ENCODE measurements around the gene ECSIT.
"Not testable (repeated sequence)": the region's sequence is repeated elsewhere in the genome, so short reads cannot be mapped to it uniquely, and the experiment has no call there.

The ECSIT gene

DNA sequence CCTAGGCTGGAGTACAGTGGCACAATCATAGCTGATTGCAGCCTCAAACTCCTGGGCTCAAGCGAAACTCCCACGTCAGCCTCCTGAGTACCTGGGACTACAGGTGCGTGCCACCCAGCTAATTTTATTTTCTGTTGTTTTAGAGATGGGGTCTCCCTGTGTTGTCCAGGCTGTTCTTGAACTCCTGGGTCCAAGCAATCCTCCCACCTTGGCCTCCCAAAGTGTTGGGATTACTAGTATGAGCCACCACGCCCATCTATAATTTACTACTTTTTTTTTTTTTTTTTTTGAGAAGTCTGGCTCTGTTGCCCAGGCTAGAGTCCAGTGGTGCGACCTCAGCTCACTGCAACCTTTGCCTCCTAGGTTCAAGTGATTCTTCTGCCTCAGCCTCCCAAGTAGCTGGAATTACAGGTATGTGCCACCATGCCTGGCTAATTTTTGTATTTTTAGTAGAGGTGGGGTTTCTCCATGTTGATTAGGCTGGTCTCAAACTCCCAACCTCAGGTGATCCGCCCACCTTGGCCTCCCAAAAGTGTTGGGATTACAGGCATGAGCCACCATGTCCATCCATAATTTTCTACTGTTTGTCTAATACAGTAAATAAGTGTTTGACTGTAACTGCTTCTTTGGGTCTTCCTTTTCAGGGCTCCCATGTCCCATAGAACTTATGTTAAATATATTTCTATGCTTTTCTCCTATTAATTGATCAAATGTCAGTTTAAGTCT is 35.3 kb upstream of the ECSIT start:
- H3K27me3 ChIP-seq (replicated peaks; ENCODE audit: control insufficient read depth, insufficient read depth, low read length, poor library complexity, severe bottlenecking); H3K9me3 ChIP-seq (ENCODE audit: control insufficient read depth, low read length); H3K36me3 ChIP-seq (ENCODE audit: control insufficient read depth, insufficient read depth, low read length); H3K27ac ChIP-seq (ENCODE audit: insufficient read depth, low read length, poor library complexity, severe bottlenecking); H3K4me3 ChIP-seq (ENCODE audit: insufficient read depth, low read depth, low read length, poor library complexity, severe bottlenecking); DNase-seq; H3K4me1 ChIP-seq (ENCODE audit: control insufficient read depth, insufficient read depth, low read length, poor library complexity, severe bottlenecking): not testable (repeated sequence)

GRCh38 chr19:11563532-11563931 is 34.6 kb upstream of the ECSIT start:
- H3K27me3 ChIP-seq (replicated peaks; ENCODE audit: control insufficient read depth, insufficient read depth, low read length, poor library complexity, severe bottlenecking): no peaks in the 10 kb centered on the region
- H3K27ac ChIP-seq (ENCODE audit: insufficient read depth, low read length, poor library complexity, severe bottlenecking): no peak overlapping the region
- H3K4me3 ChIP-seq (ENCODE audit: insufficient read depth, low read depth, low read length, poor library complexity, severe bottlenecking): no peak overlapping the region
- no peaks in the 10 kb centered on the region for H3K9me3 ChIP-seq (ENCODE audit: control insufficient read depth, low read length)
- DNase-seq: no peak
- no peaks in the 10 kb centered on the region for H3K36me3 ChIP-seq (ENCODE audit: control insufficient read depth, insufficient read depth, low read length)
- H3K4me1 ChIP-seq (ENCODE audit: control insufficient read depth, insufficient read depth, low read length, poor library complexity, severe bottlenecking): peaks cover 6% of the 10 kb centered on the region

DNA sequence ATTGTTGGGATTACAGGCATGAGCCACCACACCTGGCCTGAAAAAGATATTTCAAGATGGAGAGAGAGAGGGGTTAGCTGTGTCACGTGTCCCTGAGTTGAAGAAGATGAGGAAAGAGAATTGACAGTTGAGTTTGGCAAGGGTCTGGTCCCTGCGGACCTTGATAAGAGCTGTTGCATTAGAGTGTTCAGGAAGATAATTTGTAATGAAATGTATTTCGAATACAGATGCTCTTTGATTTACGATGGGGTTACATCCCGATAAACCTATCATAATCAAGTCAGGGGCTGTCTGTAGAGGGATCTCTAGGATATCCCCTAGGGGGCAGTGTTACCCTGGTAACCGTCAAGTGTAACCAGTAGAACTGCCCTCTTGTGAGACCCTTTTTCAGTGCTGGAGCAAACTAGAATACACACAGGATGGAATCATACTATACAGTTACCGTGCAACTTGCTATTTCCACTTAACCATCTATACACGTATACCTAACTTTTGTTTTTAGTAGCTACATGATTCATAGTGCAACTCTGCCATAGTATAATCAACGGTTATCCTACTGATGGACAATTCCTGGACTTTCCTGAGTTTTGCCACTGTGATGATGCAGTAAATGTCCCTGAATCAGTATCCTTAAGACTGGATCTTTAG is 31.6 kb upstream of the ECSIT start:
- Histone ChIP-seq H3K4me1 (ENCODE audit: control insufficient read depth, insufficient read depth, low read length, poor library complexity, severe bottlenecking) (peaks cover 15% of the 10 kb centered on the region), H3K27ac (ENCODE audit: insufficient read depth, low read length, poor library complexity, severe bottlenecking) (no peak overlapping the region), H3K36me3 (ENCODE audit: control insufficient read depth, insufficient read depth, low read length) (peaks cover 2% of the 10 kb centered on the region), H3K27me3 (replicated peaks; ENCODE audit: control insufficient read depth, insufficient read depth, low read length, poor library complexity, severe bottlenecking) (no peaks in the 10 kb centered on the region), H3K9me3 (ENCODE audit: control insufficient read depth, low read length) (no peaks in the 10 kb centered on the region), H3K4me3 (ENCODE audit: insufficient read depth, low read depth, low read length, poor library complexity, severe bottlenecking) (no peak overlapping the region)
- peak in 2 of 3 donors; percentile 11 to 34 for DNase-seq

- peak; percentile 92 to 96 (median 92) for DNase-seq
- Histone ChIP-seq H3K4me1 (ENCODE audit: control insufficient read depth, insufficient read depth, low read length, poor library complexity, severe bottlenecking) (peaks cover 15% of the 10 kb centered on the region), H3K4me3 (ENCODE audit: insufficient read depth, low read depth, low read length, poor library complexity, severe bottlenecking) (peak within 1 kb of the TSS; percentile 79), H3K9me3 (ENCODE audit: control insufficient read depth, low read length) (no peaks in the 10 kb centered on the region), H3K27ac (ENCODE audit: insufficient read depth, low read length, poor library complexity, severe bottlenecking) (peak within 1 kb of the TSS; percentile 47), H3K36me3 (ENCODE audit: control insufficient read depth, insufficient read depth, low read length) (peaks cover 10% of the 10 kb centered on the region), H3K27me3 (replicated peaks; ENCODE audit: control insufficient read depth, insufficient read depth, low read length, poor library complexity, severe bottlenecking) (no peaks in the 10 kb centered on the region)
Observed at GRCh38 chr19:11558881-11559828, 30.2 kb upstream of the ECSIT start, which contains the start of gene ELOF1. TSS of gene ELOF1 (minus strand) at chr19:11559230. CDS start at chr19:11554347, 4,883 bp downstream.

GRCh38 chr19:11556634-11557420 is 27.9 kb upstream of the ECSIT start:
- H3K4me3 ChIP-seq (ENCODE audit: insufficient read depth, low read depth, low read length, poor library complexity, severe bottlenecking): no peak overlapping the region
- H3K9me3 ChIP-seq (ENCODE audit: control insufficient read depth, low read length): no peaks in the 10 kb centered on the region
- no peak overlapping the region for H3K27ac ChIP-seq (ENCODE audit: insufficient read depth, low read length, poor library complexity, severe bottlenecking)
- DNase-seq: no peak
- peaks cover 15% of the 10 kb centered on the region for H3K4me1 ChIP-seq (ENCODE audit: control insufficient read depth, insufficient read depth, low read length, poor library complexity, severe bottlenecking)
- H3K36me3 ChIP-seq (ENCODE audit: control insufficient read depth, insufficient read depth, low read length): peaks cover 29% of the 10 kb centered on the region
- H3K27me3 ChIP-seq (replicated peaks; ENCODE audit: control insufficient read depth, insufficient read depth, low read length, poor library complexity, severe bottlenecking): no peaks in the 10 kb centered on the region

DNA sequence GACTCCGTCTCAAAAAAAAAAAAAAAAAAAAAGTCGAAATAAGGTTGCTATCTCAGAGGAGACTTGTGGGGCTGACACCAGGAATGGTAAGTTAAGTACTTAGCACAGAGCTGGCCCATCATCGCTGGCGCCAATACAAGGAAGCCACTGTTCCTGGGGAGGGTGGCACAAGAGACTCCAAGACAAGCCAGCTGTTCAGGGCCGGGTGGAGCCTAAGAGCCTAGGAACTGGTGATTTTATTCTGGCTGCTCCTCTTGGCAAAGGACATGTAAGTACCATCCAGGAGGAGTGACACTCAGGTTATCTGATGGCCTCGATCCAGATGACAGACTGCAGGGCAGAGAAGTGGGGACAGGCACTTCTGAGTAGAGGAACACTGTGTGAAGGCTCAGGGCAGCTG is 26.3 kb upstream of the ECSIT start:
- peaks cover 15% of the 10 kb centered on the region for H3K4me1 ChIP-seq (ENCODE audit: control insufficient read depth, insufficient read depth, low read length, poor library complexity, severe bottlenecking)
- H3K9me3 ChIP-seq (ENCODE audit: control insufficient read depth, low read length): no peaks in the 10 kb centered on the region
- H3K27ac ChIP-seq (ENCODE audit: insufficient read depth, low read length, poor library complexity, severe bottlenecking): no peak overlapping the region
- no peak for DNase-seq
- H3K36me3 ChIP-seq (ENCODE audit: control insufficient read depth, insufficient read depth, low read length): peaks cover 29% of the 10 kb centered on the region
- no peaks in the 10 kb centered on the region for H3K27me3 ChIP-seq (replicated peaks; ENCODE audit: control insufficient read depth, insufficient read depth, low read length, poor library complexity, severe bottlenecking)
- H3K4me3 ChIP-seq (ENCODE audit: insufficient read depth, low read depth, low read length, poor library complexity, severe bottlenecking): no peak overlapping the region

GRCh38 chr19:11554160-11554559 is 25.2 kb upstream of the ECSIT start:
- no peak for DNase-seq
- no peaks in the 10 kb centered on the region for H3K27me3 ChIP-seq (replicated peaks; ENCODE audit: control insufficient read depth, insufficient read depth, low read length, poor library complexity, severe bottlenecking)
- peaks cover 29% of the 10 kb centered on the region for H3K36me3 ChIP-seq (ENCODE audit: control insufficient read depth, insufficient read depth, low read length)
- peaks cover 10% of the 10 kb centered on the region for H3K4me1 ChIP-seq (ENCODE audit: control insufficient read depth, insufficient read depth, low read length, poor library complexity, severe bottlenecking)
- no peak overlapping the region for H3K27ac ChIP-seq (ENCODE audit: insufficient read depth, low read length, poor library complexity, severe bottlenecking)
- H3K4me3 ChIP-seq (ENCODE audit: insufficient read depth, low read depth, low read length, poor library complexity, severe bottlenecking): no peak overlapping the region
- H3K9me3 ChIP-seq (ENCODE audit: control insufficient read depth, low read length): no peaks in the 10 kb centered on the region

DNA sequence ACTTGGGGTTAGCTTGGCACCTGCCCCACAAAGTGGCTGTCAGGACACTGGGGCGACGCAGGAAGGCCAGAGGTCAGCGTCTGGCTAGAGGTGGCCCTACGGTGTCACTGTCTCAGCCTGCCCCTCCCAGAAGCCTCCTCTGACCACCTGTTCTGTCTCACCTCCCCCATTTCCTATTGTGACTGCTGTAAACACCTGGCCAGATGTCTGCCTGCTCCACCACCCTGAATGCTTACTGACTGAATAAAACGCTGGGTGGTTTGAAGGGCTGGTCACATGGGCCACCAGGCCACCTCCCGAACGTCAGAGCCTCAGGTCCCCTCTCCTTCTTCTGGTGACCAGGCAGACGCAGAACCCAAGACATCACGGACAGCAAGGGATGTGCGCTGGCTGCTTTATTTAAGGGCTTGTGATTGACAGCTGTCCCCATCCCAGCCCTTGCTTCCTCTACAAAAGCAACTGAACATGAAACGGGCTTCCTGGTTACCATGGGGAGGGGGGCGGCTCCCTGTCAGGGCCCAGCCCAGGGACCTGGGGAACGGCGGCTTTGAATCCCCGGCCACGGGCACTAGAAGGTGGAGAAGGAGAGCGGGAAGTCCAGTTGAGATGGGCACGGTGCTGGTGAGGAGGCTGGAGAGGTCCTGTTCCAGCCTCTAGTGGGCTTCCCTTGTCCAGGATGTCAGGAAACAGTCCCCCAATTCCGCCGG is 23.9 kb upstream of the ECSIT start:
- Histone ChIP-seq H3K4me3 (ENCODE audit: insufficient read depth, low read depth, low read length, poor library complexity, severe bottlenecking) (no peak overlapping the region), H3K9me3 (ENCODE audit: control insufficient read depth, low read length) (no peaks in the 10 kb centered on the region), H3K36me3 (ENCODE audit: control insufficient read depth, insufficient read depth, low read length) (peaks cover 29% of the 10 kb centered on the region), H3K27ac (ENCODE audit: insufficient read depth, low read length, poor library complexity, severe bottlenecking) (no peak overlapping the region), H3K4me1 (ENCODE audit: control insufficient read depth, insufficient read depth, low read length, poor library complexity, severe bottlenecking) (peaks cover 2% of the 10 kb centered on the region), H3K27me3 (replicated peaks; ENCODE audit: control insufficient read depth, insufficient read depth, low read length, poor library complexity, severe bottlenecking) (no peaks in the 10 kb centered on the region)
- DNase-seq: no peak
